Stomach smooth muscle (tissue), 2 donors: ENCODE measurements around the gene IDI1.

ENCODE experiments used
- H3K27ac ChIP-seq: one replicate; pipeline ENCODE4 v1.7.0; 2013; ENCODE audit warnings: mild to moderate bottlenecking, low read length, inconsistent platforms
- H3K27me3 ChIP-seq, 2 donors: one replicate each; pipeline ENCODE4 v1.7.0; 2013; ENCODE audit warnings: low read length in 2 of 2; ENCODE audit not compliant: insufficient read depth in 2 of 2, control insufficient read depth in 1 of 2
- H3K36me3 ChIP-seq, 2 donors: one replicate each; pipeline ENCODE4 v1.7.0; 2013; ENCODE audit warnings: low read length in 2 of 2; ENCODE audit not compliant: control insufficient read depth in 2 of 2, insufficient read depth in 2 of 2
- H3K4me1 ChIP-seq: one replicate; pipeline ENCODE4 v1.7.0; 2013; ENCODE audit warnings: low read length; ENCODE audit not compliant: control insufficient read depth, insufficient read depth
- H3K4me3 ChIP-seq, 2 donors: one replicate each; pipeline ENCODE4 v1.7.0; 2013; ENCODE audit warnings: low read length in 2 of 2
- H3K9ac ChIP-seq, 2 donors: one replicate each; pipeline ENCODE4 v1.7.0; 2013; ENCODE audit warnings: low read length in 2 of 2, mild to moderate bottlenecking in 1 of 2
- H3K9me3 ChIP-seq, 2 donors: one replicate each; pipeline ENCODE4 v1.7.0; 2013; ENCODE audit warnings: low read length in 2 of 2; ENCODE audit not compliant: control insufficient read depth in 2 of 2
- donor health status: healthy.
- donor health status: Pancreatic carcinoma.

IDI1 gene

GRCh38 chr10:995559-995926 is 53.4 kb downstream of the IDI1 start:
- no peak overlapping the region for H3K9ac ChIP-seq
- H3K4me3 ChIP-seq = no peak overlapping the region
- peaks cover 48 to 53% of the 10 kb centered on the region in 2 donors for H3K36me3 ChIP-seq
- H3K9me3 ChIP-seq = no peaks in the 10 kb centered on the region
- no peaks in the 10 kb centered on the region for H3K27me3 ChIP-seq
- H3K4me1 ChIP-seq = no peaks in the 10 kb centered on the region
- H3K27ac ChIP-seq = no peak overlapping the region

DNA sequence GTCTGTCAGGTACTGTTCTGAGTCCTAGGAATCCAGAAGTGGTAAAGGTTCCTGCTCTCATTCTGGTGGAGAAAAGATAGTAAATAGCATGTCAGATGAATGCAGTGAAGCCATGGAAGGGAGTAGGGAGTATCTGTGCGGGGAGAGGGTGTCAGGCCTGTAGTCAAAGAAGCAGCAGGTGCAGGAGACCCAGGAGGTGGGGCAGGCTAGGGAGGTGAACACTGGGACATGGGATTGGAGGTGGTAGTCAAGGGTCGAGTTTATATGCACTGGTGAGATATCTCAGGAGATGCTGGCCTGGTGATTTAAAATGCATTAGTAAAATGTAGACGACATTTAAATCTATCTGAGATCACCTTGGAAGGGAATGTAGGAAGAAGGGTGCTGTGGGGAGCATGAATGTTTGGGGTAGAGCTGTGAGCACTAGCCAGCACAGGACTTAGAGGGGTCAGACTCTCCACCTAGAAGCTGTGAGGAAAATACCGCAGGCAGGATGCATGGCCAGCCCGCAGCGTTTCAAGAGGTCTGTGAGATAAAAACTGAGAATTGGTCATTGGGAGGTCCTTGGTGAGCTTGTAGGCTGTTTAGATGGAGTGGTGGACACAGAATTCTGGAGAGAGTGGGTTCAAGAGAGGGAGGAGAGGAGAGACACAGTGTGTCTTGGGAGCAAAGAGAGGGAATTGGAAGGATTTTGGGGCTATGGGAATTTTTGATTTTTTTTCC is 53.9 kb downstream of the IDI1 start:
- Histone ChIP-seq H3K27me3 (no peaks in the 10 kb centered on the region), H3K9ac (no peak overlapping the region), H3K27ac (no peak overlapping the region), H3K9me3 (no peaks in the 10 kb centered on the region), H3K4me3 (no peak overlapping the region), H3K4me1 (no peaks in the 10 kb centered on the region), H3K36me3 (peaks cover 46 to 51% of the 10 kb centered on the region in 2 donors)

- H3K36me3 ChIP-seq = peaks cover 32 to 35% of the 10 kb centered on the region in 2 donors
- H3K4me3 ChIP-seq = no peak overlapping the region
- H3K4me1 ChIP-seq = peaks cover 10% of the 10 kb centered on the region
- H3K27ac ChIP-seq = no peak overlapping the region
- H3K9ac ChIP-seq = no peak overlapping the region
- no peaks in the 10 kb centered on the region for H3K27me3 ChIP-seq
- H3K9me3 ChIP-seq = no peaks in the 10 kb centered on the region
These were observed 56.0 kb downstream of the IDI1 start for GRCh38 chr10:992871-993270.

DNA sequence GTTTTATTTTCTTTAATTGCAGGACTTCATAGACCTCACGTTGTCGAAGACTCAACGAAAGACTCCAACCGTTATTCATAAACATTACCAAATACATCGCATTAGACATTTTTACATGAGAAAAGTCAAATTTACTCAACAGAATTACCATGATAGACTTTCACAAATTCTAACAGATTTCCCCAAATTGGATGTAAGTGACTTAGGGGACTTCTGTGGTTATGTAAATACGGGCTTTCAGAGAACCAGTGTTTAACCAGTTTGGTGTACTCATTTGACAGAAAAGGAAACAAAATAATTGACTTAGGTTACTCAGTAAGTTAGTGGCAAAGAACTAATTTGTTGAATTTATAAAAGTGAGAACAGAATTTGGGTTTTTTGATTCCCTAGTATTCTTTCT is 56.5 kb downstream of the IDI1 start:
- H3K4me3 ChIP-seq = no peak overlapping the region
- H3K36me3 ChIP-seq = peaks cover 28 to 32% of the 10 kb centered on the region in 2 donors
- H3K9me3 ChIP-seq = no peaks in the 10 kb centered on the region
- H3K27me3 ChIP-seq = no peaks in the 10 kb centered on the region
- no peak overlapping the region for H3K9ac ChIP-seq
- H3K4me1 ChIP-seq = peaks cover 12% of the 10 kb centered on the region
- H3K27ac ChIP-seq = no peak overlapping the region

DNA sequence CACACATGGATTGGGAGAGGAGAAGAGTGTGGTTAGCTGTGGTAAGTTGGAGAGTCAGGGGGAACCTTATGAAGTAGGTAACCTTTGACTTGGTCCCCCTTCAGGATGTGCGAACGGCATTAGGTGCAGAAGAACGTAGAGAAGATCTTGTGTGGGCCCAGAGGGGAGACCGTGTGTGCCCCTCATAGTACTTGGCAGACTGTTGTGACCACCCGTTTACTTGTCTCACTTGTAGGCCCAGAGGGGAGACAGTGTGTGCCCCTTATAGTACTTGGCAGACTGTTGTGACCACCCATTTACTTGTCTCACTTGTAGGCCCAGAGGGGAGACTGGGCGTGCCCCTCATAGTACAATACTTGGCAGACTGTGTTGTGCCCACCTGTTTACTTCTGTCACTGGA is 58.1 kb downstream of the IDI1 start:
- no peak overlapping the region for H3K27ac ChIP-seq
- peaks cover 17% of the 10 kb centered on the region for H3K4me1 ChIP-seq
- H3K36me3 ChIP-seq = peaks cover 14 to 20% of the 10 kb centered on the region in 2 donors
- no peak overlapping the region for H3K9ac ChIP-seq
- no peaks in the 10 kb centered on the region for H3K27me3 ChIP-seq
- H3K9me3 ChIP-seq = no peaks in the 10 kb centered on the region
- H3K4me3 ChIP-seq = no peak overlapping the region
